H9 (cell line): ENCODE measurements around the gene ZCCHC13. TPM values are rescaled to one million over a fixed set of nuclear protein-coding genes. Genes with fewer than 3 reads are reported as not detected.

Experiments
- DNase-seq: peaks from one replicate; pipeline ENCODE4 v3.0.0-alpha.2; 2017
- H2AFZ ChIP-seq: one replicate; pipeline ENCODE4 v1.6.1; 2013; ENCODE audit warnings: mild to moderate bottlenecking, low read length, control low read depth, moderate library complexity
- H2AK5ac ChIP-seq: 2 replicates; pipeline ENCODE4 v1.6.1; 2013; ENCODE audit warnings: low read length, control low read depth, mixed read lengths; ENCODE audit not compliant: insufficient read length
- H2BK120ac ChIP-seq: one replicate; pipeline ENCODE4 v1.6.1; 2013; ENCODE audit warnings: low read depth, mild to moderate bottlenecking, low read length, control low read depth, inconsistent platforms; ENCODE audit not compliant: poor library complexity, severe bottlenecking
- H2BK12ac ChIP-seq: 2 replicates; pipeline ENCODE4 v1.6.1; 2013; ENCODE audit warnings: low read length, control low read depth, mixed read lengths, low read depth; ENCODE audit not compliant: insufficient read length
- H2BK15ac ChIP-seq: 2 replicates; pipeline ENCODE4 v1.6.1; 2013; ENCODE audit warnings: low read depth, low read length, control low read depth
- H2BK20ac ChIP-seq: one replicate; pipeline ENCODE4 v1.6.1; 2013; ENCODE audit warnings: low read depth, mild to moderate bottlenecking, low read length, control low read depth, inconsistent platforms; ENCODE audit not compliant: poor library complexity, severe bottlenecking
- H2BK5ac ChIP-seq: 2 replicates; pipeline ENCODE4 v1.6.1; 2013; ENCODE audit warnings: low read length, control low read depth, mixed read lengths; ENCODE audit not compliant: insufficient read length
- H3K14ac ChIP-seq: 2 replicates; pipeline ENCODE4 v1.6.1; 2013; ENCODE audit warnings: low read length, control low read depth; ENCODE audit not compliant: insufficient read depth
- H3K18ac ChIP-seq: 2 replicates; pipeline ENCODE4 v1.6.1; 2013; ENCODE audit warnings: low read depth, mild to moderate bottlenecking, mixed read lengths, low read length, control low read depth; ENCODE audit not compliant: insufficient read length
- H3K23ac ChIP-seq: 2 replicates; pipeline ENCODE4 v1.6.1; 2013; ENCODE audit warnings: low read length, control low read depth, mixed read lengths, low read depth; ENCODE audit not compliant: insufficient read length
- H3K23me2 ChIP-seq: 2 replicates; pipeline ENCODE4 v1.6.1; 2013; ENCODE audit warnings: low read depth, mild to moderate bottlenecking, mixed read lengths, low read length, control low read depth; ENCODE audit not compliant: insufficient read length, poor library complexity, severe bottlenecking
- H3K27ac ChIP-seq: 2 replicates; pipeline ENCODE4 v1.5.1; 2013; ENCODE audit warnings: low read length, control low read depth, mixed read lengths, low read depth; ENCODE audit not compliant: insufficient read length
- H3K27me3 ChIP-seq: 2 replicates; pipeline ENCODE4 v1.6.1; 2013; ENCODE audit warnings: low read length, control low read depth, inconsistent platforms; ENCODE audit not compliant: insufficient read depth
- H3K4ac ChIP-seq: 2 replicates; pipeline ENCODE4 v1.6.1; 2013; ENCODE audit warnings: low read depth, mild to moderate bottlenecking, control low read depth, inconsistent platforms, low read length, moderate library complexity
- H3K4me1 ChIP-seq: 2 replicates; pipeline ENCODE4 v1.6.1; 2013; ENCODE audit warnings: low read length, control low read depth, inconsistent platforms; ENCODE audit not compliant: insufficient read depth
- H3K4me2 ChIP-seq: 2 replicates; pipeline ENCODE4 v1.6.1; 2013; ENCODE audit warnings: low read length, control low read depth, mixed read lengths; ENCODE audit not compliant: insufficient read length, insufficient read depth
- H3K56ac ChIP-seq: 2 replicates; pipeline ENCODE4 v1.6.1; 2013; ENCODE audit warnings: low read depth, mild to moderate bottlenecking, mixed read lengths, low read length, control low read depth; ENCODE audit not compliant: insufficient read length
- H3K79me1 ChIP-seq: 2 replicates; pipeline ENCODE4 v1.6.1; 2013; ENCODE audit warnings: low read depth, mild to moderate bottlenecking, moderate library complexity, low read length, control low read depth, inconsistent platforms; ENCODE audit not compliant: insufficient read depth, poor library complexity, severe bottlenecking
- H3K79me2 ChIP-seq: 2 replicates; pipeline ENCODE4 v1.6.1; 2013; ENCODE audit warnings: low read length, control low read depth, inconsistent platforms; ENCODE audit not compliant: insufficient read depth
- H3K9ac ChIP-seq: 2 replicates; pipeline ENCODE4 v1.6.1; 2013; ENCODE audit warnings: low read length, control low read depth, mixed read lengths; ENCODE audit not compliant: insufficient read length; ENCODE audit errors: extremely low read depth
- H3K9me3 ChIP-seq: one replicate; pipeline ENCODE4 v1.6.1; 2013; ENCODE audit warnings: low read depth, low read length, inconsistent platforms; ENCODE audit not compliant: control insufficient read depth
- H3T11ph ChIP-seq: one replicate; pipeline ENCODE4 v1.6.1; 2013; ENCODE audit warnings: mild to moderate bottlenecking, low read length, control low read depth, inconsistent platforms
- H4K20me1 ChIP-seq: one replicate; pipeline ENCODE4 v1.6.1; 2013; ENCODE audit not compliant: control insufficient read depth, insufficient read length, insufficient read depth
- H4K5ac ChIP-seq: 2 replicates; pipeline ENCODE4 v1.6.1; 2013; ENCODE audit warnings: low read depth, mild to moderate bottlenecking, mixed read lengths, low read length, control low read depth; ENCODE audit not compliant: insufficient read length
- H4K8ac ChIP-seq: replicated peaks from 2 replicates; pipeline ENCODE4 v1.6.1; 2013; ENCODE audit warnings: low read length, control low read depth, mixed read lengths, low read depth; ENCODE audit not compliant: insufficient read length
- H4K91ac ChIP-seq: 2 replicates; pipeline ENCODE4 v1.6.1; 2013; ENCODE audit warnings: low read depth, mild to moderate bottlenecking, moderate library complexity, mixed read lengths, low read length, control low read depth; ENCODE audit not compliant: insufficient read length
- H3K27ac Mint-ChIP-seq, 3 experiments: 2 replicates in 2 of 3; 3 replicates in 1 of 3; pipeline ENCODE4 v1.8.0; 2020 to 2021; ENCODE audit warnings: mixed read lengths in 3 of 3, mild to moderate bottlenecking in 1 of 3, moderate library complexity in 1 of 3
- H3K27me3 Mint-ChIP-seq: 2 replicates; pipeline ENCODE4 v1.8.0; 2021; ENCODE audit warnings: low read depth, mild to moderate bottlenecking, moderate library complexity, mixed read lengths
- H3K36me3 Mint-ChIP-seq, 3 experiments: 2 replicates in 2 of 3; 3 replicates in 1 of 3; pipeline ENCODE4 v1.8.0; 2020 to 2021; ENCODE audit warnings: low read depth in 3 of 3, mixed read lengths in 3 of 3; ENCODE audit not compliant: insufficient read depth in 1 of 3
- H3K4me1 Mint-ChIP-seq, 2 experiments: 2 replicates each; pipeline ENCODE4 v1.8.0; 2020; ENCODE audit warnings: mixed read lengths in 2 of 2
- H3K4me3 Mint-ChIP-seq, 2 experiments: 2 replicates in 1 of 2; 3 replicates in 1 of 2; pipeline ENCODE4 v1.8.0; 2020 to 2021; ENCODE audit warnings: mild to moderate bottlenecking in 2 of 2, mixed read lengths in 2 of 2, moderate library complexity in 1 of 2
- H3K9me3 Mint-ChIP-seq, 2 experiments: 2 replicates in 1 of 2; 3 replicates in 1 of 2; pipeline ENCODE4 v1.8.0; 2020; ENCODE audit warnings: mild to moderate bottlenecking in 2 of 2, mixed read lengths in 2 of 2, moderate library complexity in 1 of 2
- WGBS: extraction: QIAGEN DNeasy Blood & Tissue Kit; methylation state at CpG from one replicate; pipeline ENCODE4 v1.1.7; 2013; ENCODE audit warnings: missing lambda C conversion rate, low lambda C conversion rate, mixed read lengths; ENCODE audit not compliant: insufficient read length; ENCODE audit errors: extremely low coverage; 5-methylcytosine and 5-hydroxymethylcytosine counted together
- total RNA-seq: library from RNA; stranded (reverse); gene quantifications from 2 replicates; pipeline ENCODE4 v1.2.1, GENCODE V29; 2021
- TF ChIP-seq, protein P1 (sequence below): fragments of 200-600 bp; sonication (generic); conservative IDR thresholded peaks from 3 replicates; pipeline ENCODE4 v1.8.0; 2021; ENCODE audit warnings: antibody characterized with exemption, mild to moderate bottlenecking

ZCCHC13 gene
- total RNA-seq, 1 experiment from 2014 or later: not detected

DNA sequence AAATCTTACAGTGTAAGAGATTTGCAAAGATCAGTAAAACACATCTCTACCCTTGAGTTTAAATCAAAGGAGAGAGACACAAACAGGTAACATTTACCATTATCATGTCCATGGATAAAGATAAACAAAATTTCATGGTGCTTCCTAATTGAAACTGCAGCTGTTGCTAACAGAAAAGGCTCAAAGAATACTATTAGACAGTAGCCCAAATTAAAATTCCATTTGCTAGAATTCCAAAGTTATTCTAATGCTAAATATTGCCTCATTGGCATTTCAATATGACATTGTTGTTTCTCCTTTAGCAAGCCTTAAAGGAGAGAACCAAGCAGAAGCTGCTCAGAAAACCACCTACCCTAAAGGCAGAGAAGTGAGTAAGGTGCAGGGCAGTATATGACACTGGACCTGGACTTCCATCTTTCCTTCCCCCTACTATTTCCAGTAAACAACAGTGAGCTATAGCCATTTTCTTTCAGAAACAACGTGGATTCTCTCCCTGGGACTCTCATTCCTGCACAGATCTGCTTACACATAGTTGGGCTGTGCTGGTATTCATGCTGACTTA lies 19.5 kb upstream of the ZCCHC13 start:
- no peak overlapping the region for H2BK5ac ChIP-seq
- no peak overlapping the region for H4K91ac ChIP-seq
- no peaks in the 10 kb centered on the region for H3K27me3 ChIP-seq
- H3K4ac ChIP-seq: no peak overlapping the region
- Mint-ChIP-seq H3K4me1 (peaks cover 80 to 81% of the 10 kb centered on the region in 2 experiments), H3K27me3 (no peaks in the 10 kb centered on the region), H3K4me3 (peak overlapping the region; percentile 14 to 57; a peak in 4 of 5 replicates), H3K27ac (peak overlapping the region; percentile 80 to 95 (median 93)), H3K9me3 (no peaks in the 10 kb centered on the region), H3K36me3 (peaks cover 39 to 56% (median 54%) of the 10 kb centered on the region in 3 experiments; a peak in 6 of 7 replicates)
- peak overlapping the region; percentile 24 for H3K4me2 ChIP-seq
- no peak overlapping the region for H2AFZ ChIP-seq
- no peak overlapping the region for H2BK15ac ChIP-seq
- H4K8ac ChIP-seq: no peak overlapping the region
- H3K18ac ChIP-seq: no peak overlapping the region
- H2BK20ac ChIP-seq: no peak overlapping the region
- H3K27ac ChIP-seq: peak overlapping the region; percentile 63
- WGBS: no CpG with 5 or more reads among the region's 1 CpG
- no peaks in the 10 kb centered on the region for H4K20me1 ChIP-seq
- TF ChIP-seq, protein P1, sequence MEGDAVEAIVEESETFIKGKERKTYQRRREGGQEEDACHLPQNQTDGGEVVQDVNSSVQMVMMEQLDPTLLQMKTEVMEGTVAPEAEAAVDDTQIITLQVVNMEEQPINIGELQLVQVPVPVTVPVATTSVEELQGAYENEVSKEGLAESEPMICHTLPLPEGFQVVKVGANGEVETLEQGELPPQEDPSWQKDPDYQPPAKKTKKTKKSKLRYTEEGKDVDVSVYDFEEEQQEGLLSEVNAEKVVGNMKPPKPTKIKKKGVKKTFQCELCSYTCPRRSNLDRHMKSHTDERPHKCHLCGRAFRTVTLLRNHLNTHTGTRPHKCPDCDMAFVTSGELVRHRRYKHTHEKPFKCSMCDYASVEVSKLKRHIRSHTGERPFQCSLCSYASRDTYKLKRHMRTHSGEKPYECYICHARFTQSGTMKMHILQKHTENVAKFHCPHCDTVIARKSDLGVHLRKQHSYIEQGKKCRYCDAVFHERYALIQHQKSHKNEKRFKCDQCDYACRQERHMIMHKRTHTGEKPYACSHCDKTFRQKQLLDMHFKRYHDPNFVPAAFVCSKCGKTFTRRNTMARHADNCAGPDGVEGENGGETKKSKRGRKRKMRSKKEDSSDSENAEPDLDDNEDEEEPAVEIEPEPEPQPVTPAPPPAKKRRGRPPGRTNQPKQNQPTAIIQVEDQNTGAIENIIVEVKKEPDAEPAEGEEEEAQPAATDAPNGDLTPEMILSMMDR: no peak
- no peaks in the 10 kb centered on the region for H3K23me2 ChIP-seq
- H3K79me2 ChIP-seq: peaks cover 30% of the 10 kb centered on the region; the same call in 1 of the 2 replicates
- no peak overlapping the region for H3K56ac ChIP-seq
- H4K5ac ChIP-seq: no peak overlapping the region
- no peak overlapping the region for H3K9ac ChIP-seq
- H3K9me3 ChIP-seq: no peaks in the 10 kb centered on the region
- no peak overlapping the region for H3K14ac ChIP-seq
- H3T11ph ChIP-seq: no peak overlapping the region
- DNase-seq: no peak
- no peak overlapping the region for H2AK5ac ChIP-seq
- H3K4me1 ChIP-seq: peaks cover 28% of the 10 kb centered on the region
- no peak overlapping the region for H2BK120ac ChIP-seq
- H2BK12ac ChIP-seq: no peak overlapping the region
- H3K79me1 ChIP-seq: peaks cover 7% of the 10 kb centered on the region
- no peak overlapping the region for H3K23ac ChIP-seq
